HAP-1 (cell line): Measurements from ENCODE around the gene LRRC8B.

Experiments used
- DNase-seq, 2 experiments: peaks; one replicate each; pipeline ENCODE4 v3.0.0-alpha.2; 2016 to 2020; ENCODE audit warnings: low spot score in 2 of 2
- H3K27me3 ChIP-seq: fragments of 250-450 bp; sonication (Bioruptor Pico); 2 replicates; pipeline ENCODE4 v1.5.1; 2020; ENCODE audit warnings: low read depth, mild to moderate bottlenecking, moderate library complexity
- H3K36me3 ChIP-seq: fragments of 250-450 bp; sonication (Bioruptor Pico); replicated peaks from 2 replicates; pipeline ENCODE4 v1.5.1; 2020; ENCODE audit warnings: mild to moderate bottlenecking
- H3K4me1 ChIP-seq: fragments of 250-450 bp; sonication (Bioruptor Pico); 2 replicates; pipeline ENCODE4 v1.5.1; 2020; ENCODE audit warnings: mild to moderate bottlenecking
- H3K4me3 ChIP-seq: fragments of 250-450 bp; sonication (Bioruptor Pico); 2 replicates; pipeline ENCODE4 v1.5.1; 2020; ENCODE audit warnings: mild to moderate bottlenecking, moderate library complexity
- H3K9me3 ChIP-seq: fragments of 250-450 bp; sonication (Bioruptor Pico); 2 replicates; pipeline ENCODE4 v1.5.1; 2020; ENCODE audit warnings: mild to moderate bottlenecking, moderate library complexity
- in situ Hi-C: fragments of 300-500 bp; cut with MboI; formaldehyde crosslinking; loops from 3 replicates; pipeline ENCODE4 v1.14.3; 2020; ENCODE audit warnings: low sequenced_read_pairs, inconsistent platforms, mixed read lengths

Gene LRRC8B

DNA sequence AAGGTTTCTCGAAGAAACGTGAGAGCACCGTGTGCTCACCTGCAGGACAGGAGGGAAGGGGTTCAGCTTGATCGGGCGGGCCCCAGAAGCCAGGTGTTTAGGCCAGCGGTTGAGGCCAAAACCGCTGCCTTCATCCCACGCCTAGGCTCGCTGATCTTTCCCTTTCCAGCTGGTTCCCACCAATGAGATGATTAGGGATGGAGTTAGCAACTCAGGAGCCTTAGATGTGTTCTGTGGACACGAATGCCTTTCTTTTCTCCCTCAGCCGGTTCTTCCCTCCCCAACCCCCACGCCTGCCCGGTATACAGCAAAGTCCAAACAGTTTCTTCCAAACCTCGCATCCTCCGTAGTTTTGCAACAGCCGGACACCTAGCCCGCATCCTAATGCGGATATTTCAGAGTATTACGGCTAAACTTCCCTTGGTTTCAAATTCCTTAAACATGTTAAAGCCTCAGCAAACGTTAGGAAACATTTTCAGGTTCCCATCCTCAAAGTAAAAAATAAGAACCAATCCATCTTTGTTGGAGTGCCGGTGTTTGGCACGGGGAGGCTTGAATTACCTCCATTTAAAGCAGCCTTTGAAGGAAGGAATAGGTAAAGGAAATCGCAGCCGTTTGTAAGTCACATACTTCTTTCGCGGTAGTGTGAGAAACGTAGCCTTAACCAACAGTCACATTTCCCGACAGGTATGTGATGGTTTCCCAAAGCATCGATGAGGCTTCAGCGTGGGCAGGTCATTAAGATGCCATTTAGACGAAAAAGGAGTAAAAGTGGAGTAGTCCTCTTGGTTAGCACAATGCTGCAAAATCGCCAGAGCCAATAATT, 109.4 kb downstream of the LRRC8B start:
- Histone ChIP-seq H3K4me1 (peaks cover 12% of the 10 kb centered on the region), H3K36me3 (no peaks in the 10 kb centered on the region), H3K4me3 (peak overlapping the region; percentile 76), H3K27me3 (no peaks in the 10 kb centered on the region), H3K9me3 (no peaks in the 10 kb centered on the region)
- peak; percentile 23 to 48 for DNase-seq
- in situ Hi-C loops, result loop anchor here (5.0 to 25.0 kb wide), 2 partner anchors 128 to 353 kb away; partner anchors contain the start of gene ZNF326

DNA sequence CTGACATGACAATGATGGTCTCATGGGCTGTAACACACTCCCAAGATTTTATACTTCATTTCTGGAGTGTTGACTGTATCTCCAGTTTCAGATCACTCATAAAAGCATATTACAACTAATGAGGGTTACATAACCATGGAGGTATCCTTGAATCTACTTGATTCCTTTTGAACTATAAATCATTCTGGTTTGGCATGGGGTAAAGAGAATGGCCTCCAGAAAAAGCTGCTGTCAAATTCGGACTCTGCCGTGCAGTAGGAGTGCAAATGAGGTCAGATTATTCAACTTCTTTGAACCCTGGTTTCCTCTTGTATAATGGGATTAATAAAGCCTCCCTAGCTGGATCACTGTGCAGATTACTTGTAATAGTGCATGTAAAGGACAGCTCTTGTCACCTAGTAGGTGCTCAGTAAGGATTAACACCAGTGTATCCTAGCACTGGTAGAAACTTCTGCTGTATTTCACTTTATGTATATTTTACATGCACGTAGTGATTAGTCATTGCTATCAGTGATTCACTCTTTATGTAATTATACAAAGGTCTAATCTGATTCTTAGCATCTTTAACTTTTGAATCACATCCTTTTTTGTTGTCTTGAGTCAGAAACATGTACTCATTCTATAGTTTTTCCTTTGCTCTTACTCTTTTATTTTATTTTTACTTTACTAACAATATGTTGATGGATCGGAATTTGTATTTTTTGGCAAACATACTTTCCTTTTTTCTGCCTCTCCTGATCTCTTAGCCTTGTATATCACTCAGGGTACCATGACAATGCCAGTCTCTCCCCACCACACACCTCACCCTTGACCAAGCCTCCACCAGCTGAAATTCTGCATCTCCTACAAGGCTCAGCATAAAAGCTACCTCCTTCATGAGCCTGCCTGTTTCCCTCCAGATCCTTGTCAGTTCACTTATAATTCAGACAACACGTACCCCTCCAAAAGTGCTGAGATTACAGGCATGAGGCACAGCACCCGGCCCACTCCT, 111.5 kb downstream of the LRRC8B start:
- Histone ChIP-seq H3K36me3 (no peaks in the 10 kb centered on the region), H3K27me3 (no peaks in the 10 kb centered on the region), H3K4me3 (no peak overlapping the region), H3K9me3 (no peaks in the 10 kb centered on the region), H3K4me1 (peaks cover 12% of the 10 kb centered on the region)
- in situ Hi-C loops, result loop anchor here (25.0 kb wide), 1 partner anchor 351 kb away; the partner anchor contains the start of gene ZNF326
- DNase-seq, result no peak

DNA sequence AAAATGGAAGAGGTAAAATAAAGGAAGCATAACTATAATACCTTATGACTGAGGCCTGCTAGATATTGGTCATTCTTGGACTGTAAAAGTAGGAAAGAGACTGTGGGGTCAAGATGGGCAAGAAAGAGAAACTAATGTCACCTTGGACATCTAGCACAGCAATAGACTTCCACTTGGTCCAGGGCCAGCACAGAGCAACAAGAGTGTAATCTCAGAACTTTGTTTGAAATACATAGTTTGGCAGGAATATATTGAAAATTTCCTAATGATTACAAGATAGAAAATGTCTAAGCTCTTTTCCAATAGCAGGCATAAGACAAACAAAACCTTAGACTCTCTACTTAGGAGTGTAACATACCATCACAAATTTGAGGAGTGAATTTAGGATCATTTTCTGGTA, 112.9 kb downstream of the LRRC8B start:
- no peaks in the 10 kb centered on the region for H3K36me3 ChIP-seq
- in situ Hi-C loops, result loop anchor here (25.0 kb wide), 1 partner anchor 350 kb away; the partner anchor contains the start of gene ZNF326
- no peaks in the 10 kb centered on the region for H3K27me3 ChIP-seq
- H3K4me3 ChIP-seq, result no peak overlapping the region
- H3K4me1 ChIP-seq, result peaks cover 14% of the 10 kb centered on the region
- H3K9me3 ChIP-seq, result no peaks in the 10 kb centered on the region
- DNase-seq, result no peak

- Histone ChIP-seq H3K9me3 (no peaks in the 10 kb centered on the region), H3K36me3 (no peaks in the 10 kb centered on the region), H3K27me3 (no peaks in the 10 kb centered on the region), H3K4me1 (peaks cover 9% of the 10 kb centered on the region), H3K4me3 (no peak overlapping the region)
- in situ Hi-C loops, result loop anchor here (25.0 kb wide), 1 partner anchor 347 kb away; the partner anchor contains the start of gene ZNF326
- no peak for DNase-seq
Observed at GRCh38 chr1:89640440-89640839, 115.8 kb downstream of the LRRC8B start.

DNA sequence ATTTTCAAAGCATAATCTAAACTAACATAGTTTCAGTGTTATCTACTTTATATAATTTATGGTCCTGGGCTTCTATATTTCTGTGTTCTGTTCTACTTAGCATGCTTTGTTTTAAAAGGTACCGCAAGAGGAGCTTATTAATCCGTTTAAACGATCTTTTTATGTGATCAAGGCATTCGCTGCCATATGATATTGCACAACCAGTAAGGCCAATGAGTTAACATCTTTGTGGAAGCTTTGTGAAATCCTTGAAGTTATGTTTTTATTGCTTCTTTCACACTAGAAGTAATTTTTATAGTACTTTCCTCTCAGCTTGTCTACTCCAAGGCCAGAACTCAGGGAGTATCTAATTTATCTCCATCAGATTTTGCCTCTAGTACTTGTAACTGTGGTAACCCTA, 117.2 kb downstream of the LRRC8B start:
- H3K36me3 ChIP-seq, result no peaks in the 10 kb centered on the region
- DNase-seq, result no peak
- H3K9me3 ChIP-seq, result no peaks in the 10 kb centered on the region
- no peaks in the 10 kb centered on the region for H3K27me3 ChIP-seq
- in situ Hi-C loops, result loop anchor here (25.0 kb wide), 1 partner anchor 346 kb away; the partner anchor contains the start of gene ZNF326
- no peak overlapping the region for H3K4me3 ChIP-seq
- peaks cover 2% of the 10 kb centered on the region; the same call in 1 of the 2 replicates for H3K4me1 ChIP-seq

GRCh38 chr1:89643577-89643976, 118.9 kb downstream of the LRRC8B start:
- Histone ChIP-seq H3K36me3 (no peaks in the 10 kb centered on the region), H3K27me3 (no peaks in the 10 kb centered on the region), H3K9me3 (no peaks in the 10 kb centered on the region), H3K4me1 (peaks cover 2% of the 10 kb centered on the region; the same call in 1 of the 2 replicates), H3K4me3 (no peak overlapping the region)
- DNase-seq, result no peak
- in situ Hi-C loops, result loop anchor here (25.0 kb wide), 1 partner anchor 344 kb away; the partner anchor contains the start of gene ZNF326

- Histone ChIP-seq H3K4me1 (peaks cover 2% of the 10 kb centered on the region), H3K4me3 (no peak overlapping the region), H3K27me3 (no peaks in the 10 kb centered on the region), H3K9me3 (no peaks in the 10 kb centered on the region), H3K36me3 (no peaks in the 10 kb centered on the region)
- no peak for DNase-seq
- in situ Hi-C loops, result loop anchor here (25.0 kb wide), 1 partner anchor 343 kb away; the partner anchor contains the start of gene ZNF326
Observed at GRCh38 chr1:89644119-89644814, 119.6 kb downstream of the LRRC8B start.

- DNase-seq, result no peak
- in situ Hi-C loops, result loop anchor here (25.0 kb wide), 1 partner anchor 341 kb away; the partner anchor contains the start of gene ZNF326
- H3K36me3 ChIP-seq, result no peaks in the 10 kb centered on the region
- H3K9me3 ChIP-seq, result no peaks in the 10 kb centered on the region
- no peak overlapping the region for H3K4me3 ChIP-seq
- peaks cover 2% of the 10 kb centered on the region for H3K4me1 ChIP-seq
- H3K27me3 ChIP-seq, result no peaks in the 10 kb centered on the region
Observed at GRCh38 chr1:89646259-89646658, 121.6 kb downstream of the LRRC8B start.
